Umbilical cord (tissue), 2 donors: ENCODE results near the gene DNASE2B. TPM values are rescaled to one million over a fixed set of nuclear protein-coding genes. Genes with fewer than 3 reads are reported as not detected.

Experiments
- DNase-seq: peaks from one replicate; pipeline ENCODE4 v3.0.0-alpha.2; 2015; ENCODE audit warnings: low spot score
- total RNA-seq: library from RNA; depleted of rRNA; stranded (reverse); fragments of >200 nt; gene quantifications from one replicate; pipeline ENCODE4 v1.2.3, GENCODE V29; 2014; ENCODE audit warnings: low replicate concordance; ENCODE audit not compliant: insufficient read depth

The DNASE2B gene
- total RNA-seq, 1 donor from 2014 or later: not detected

DNA sequence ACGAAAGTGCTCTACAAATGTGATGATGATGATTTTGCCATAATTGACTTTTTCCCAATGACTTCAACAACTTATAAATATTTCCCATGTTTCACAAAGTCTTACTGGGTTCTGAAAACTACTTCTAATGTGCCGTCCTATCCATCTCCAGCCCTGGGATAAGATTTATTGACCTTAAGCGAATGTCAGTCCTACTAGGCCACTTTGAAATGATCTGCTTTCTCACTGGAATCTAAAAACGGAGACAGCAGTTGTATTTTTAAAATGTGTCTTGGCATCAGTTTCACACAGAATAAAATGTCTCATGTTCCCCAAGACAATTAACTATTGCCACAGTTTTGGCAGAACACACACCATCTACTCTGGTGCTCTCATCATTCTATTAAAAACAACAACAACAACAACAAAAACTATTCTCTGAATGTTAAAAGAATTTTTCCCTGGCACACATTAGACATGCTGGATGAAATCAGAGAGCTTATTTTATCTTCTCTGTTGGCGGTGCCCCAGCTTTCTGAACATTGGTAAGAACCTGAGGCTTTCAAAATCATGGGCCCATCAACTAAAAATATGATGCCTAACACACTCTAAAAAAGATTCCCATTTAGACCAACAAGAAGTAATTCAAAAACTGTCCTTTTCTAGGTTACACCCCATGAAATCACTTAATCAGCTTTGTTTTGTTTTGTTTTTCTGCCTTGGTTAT lies 23.1 kb upstream of the DNASE2B start:
- DNase-seq: peak; percentile 78

DNA sequence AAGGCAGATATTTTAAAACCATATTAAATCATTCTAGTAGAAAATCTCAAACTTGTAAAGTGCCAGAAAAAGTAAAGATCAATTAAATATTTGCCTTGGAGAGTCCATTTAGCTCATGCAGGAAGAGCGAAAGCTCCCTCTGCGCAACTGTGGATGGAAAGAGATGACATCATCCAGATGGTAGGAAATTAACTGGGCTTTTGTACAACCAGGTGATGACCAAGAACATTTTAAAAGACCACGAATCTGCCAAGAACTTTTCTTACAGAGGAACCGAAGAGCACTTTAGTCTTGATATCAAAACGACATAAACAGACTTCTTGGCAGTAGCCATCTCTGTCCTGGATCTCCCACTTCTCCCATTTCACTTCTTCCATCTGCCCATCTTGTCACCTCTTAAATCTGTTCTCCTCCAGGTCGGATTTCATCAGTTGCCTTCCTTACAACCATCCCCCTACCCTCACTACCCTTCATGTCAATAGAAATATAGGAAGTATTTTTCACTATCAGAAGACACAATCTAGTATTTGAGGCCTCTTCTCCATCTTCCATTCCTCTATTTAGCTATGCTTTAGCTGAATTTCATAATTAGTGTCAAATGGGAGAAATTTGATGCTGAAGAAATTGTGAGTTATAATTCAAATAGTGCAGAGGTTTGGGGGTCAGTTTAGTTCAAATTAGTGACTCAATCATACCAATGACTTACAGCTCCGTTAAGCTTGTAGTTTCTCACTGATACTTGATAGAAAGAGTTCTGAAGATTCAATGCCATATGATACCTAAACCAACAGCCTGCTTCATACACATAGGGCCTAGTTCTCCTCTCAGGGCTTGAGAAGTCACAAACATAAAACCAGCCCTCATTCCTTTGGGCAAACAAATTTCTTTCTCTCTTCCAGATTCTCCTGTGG lies 22.0 kb upstream of the DNASE2B start:
- no peak for DNase-seq

DNA sequence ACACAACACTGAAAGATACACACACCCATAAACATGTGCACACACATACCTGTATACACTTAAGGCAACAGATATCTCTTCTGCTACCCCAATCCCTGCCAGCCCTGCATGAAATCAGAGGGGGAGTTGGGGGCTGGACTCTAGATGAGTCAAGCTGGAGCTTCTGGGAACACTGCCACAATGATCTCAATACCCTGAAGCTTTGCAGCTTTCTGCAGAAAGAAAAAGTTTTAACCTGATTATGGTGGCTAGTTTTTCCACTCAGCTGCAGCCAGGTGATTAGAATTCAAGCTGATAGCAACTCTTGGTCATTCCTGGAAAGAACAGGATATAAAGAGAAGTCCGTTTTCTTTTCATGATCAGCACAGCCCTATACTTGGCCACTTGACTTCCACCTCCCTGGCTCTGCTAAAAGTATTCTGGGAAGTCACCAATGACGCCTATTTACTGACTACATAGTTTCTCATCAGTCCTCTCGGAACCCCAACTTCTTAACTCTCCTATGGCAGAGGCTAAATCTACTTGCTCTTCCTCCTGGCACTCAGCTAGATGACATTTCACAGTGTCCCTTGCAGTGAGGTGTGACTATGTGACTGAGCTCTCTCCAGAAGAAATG lies 20.7 kb upstream of the DNASE2B start:
- peak; percentile 88 for DNase-seq

DNA sequence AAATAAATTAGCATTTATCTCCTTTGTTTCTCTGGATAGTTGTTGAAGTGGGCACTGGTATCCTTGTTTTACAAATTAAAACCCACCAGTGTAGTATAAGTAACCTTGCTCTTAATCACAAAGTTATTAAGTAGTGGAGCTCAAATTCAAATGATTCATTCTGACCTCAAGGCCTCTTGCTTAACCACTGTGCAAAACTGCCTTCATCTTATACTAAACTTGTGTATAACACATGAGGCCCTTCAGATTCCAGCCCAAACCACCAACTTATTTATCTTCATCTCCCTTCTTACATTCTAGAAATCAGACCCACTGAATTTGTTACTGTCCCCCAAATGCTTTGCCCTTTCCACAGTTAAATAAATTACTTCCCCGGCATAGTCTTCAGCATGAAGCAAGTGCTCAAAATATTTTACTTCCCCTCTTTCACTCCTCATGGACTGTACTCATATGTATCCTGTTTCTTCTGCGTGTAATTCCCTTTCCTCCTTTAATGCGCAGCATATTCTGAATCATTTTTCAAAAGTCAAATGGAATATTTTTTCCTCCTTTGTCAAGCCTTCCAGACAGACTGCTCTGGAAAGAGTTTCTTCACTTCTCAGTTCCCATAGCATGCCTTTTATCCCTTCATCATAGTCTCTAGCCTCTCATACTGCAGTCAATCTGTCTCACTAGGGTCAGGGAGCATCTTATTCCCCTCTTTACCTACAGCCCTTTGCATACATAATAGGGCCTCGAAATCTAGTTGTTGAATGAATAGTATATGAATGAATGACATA lies 19.0 kb upstream of the DNASE2B start:
- DNase-seq: peak; percentile 35

GRCh38 chr1:84379917-84380180 lies 18.4 kb upstream of the DNASE2B start:
- no peak for DNase-seq

DNA sequence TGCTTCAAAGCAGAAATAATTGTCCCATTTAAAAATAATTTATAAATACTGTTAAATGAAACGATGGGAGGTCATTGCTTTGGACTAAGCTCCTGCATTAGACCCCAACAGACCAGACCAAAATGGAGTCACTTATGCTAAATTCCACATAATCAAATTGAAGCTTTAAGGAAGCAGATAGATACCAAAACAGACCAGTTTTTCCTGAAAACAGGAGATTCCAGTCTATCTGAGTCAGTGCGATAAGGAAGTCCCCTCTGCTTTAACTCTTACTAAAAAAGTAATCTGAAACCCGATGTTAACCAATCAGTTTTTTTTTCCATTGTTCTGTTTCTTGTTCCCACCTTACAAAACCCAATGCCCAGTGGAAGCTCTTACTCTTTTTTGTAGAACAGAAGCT lies 16.2 kb upstream of the DNASE2B start:
- DNase-seq: no peak

DNA sequence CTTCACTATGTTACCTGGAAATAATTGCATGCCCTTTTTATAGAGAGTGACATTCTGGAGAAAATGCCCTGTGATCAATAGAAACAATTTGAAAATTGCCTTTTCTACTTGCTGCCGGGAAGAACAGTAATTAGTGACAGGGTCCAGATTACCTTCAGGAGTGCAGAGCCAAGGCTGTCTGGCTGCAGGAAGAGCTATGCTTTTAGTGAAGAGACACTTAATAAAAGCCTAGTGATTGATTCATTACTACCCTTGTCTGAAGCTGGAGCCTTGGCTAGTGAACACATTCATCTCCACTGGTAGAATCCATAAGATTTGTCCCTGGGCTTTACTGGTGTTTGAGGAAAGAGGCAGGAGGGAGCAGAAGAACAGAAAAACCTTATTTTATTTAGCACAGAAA lies 12.9 kb upstream of the DNASE2B start:
- DNase-seq: no peak

- DNase-seq: no peak
These were observed 11.4 kb upstream of the DNASE2B start for GRCh38 chr1:84386716-84387479.

GRCh38 chr1:84387480-84388163 lies 10.7 kb upstream of the DNASE2B start:
- no peak for DNase-seq

GRCh38 chr1:84390226-84390625 lies 8.1 kb upstream of the DNASE2B start:
- no peak for DNase-seq

DNA sequence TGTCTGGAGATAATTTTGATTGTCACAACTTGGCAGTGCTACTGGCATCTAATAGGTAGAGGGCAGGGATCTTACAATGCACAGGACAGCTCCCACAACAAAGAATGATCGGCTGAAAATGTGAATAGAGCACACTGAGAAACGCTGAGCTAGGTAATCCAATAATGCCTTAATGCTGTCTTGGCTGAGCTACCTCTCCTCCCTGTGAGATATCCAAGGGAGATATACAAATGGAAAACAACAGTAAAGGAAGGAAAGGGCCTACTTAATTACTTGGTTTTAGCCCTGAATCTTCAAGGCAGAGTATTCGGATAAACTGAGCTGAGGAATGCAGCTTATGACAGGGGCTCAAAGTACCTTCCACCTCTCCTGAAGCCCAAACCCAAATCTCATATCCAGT lies 2.9 kb downstream of the DNASE2B start:
- DNase-seq: no peak

DNA sequence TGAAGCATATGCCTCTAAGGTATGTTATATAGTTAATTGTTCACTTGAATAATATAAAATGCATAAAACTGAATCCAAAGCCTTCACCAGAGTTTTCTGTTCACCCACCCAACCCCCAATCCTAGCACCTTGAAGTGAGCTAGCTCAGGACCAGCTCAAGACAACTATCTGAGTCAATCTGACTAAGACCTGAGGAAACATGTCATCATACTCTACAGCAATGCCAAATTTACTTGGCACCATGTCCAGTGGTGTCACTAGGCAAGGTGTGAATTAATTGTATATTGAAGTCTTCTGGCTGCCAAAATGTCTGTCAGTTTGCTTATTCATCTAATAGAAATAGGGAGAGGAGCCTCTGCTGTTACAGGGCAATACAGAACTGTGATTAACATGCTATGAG lies 3.8 kb downstream of the DNASE2B start:
- DNase-seq: no peak

GRCh38 chr1:84402501-84402900 lies 4.2 kb downstream of the DNASE2B start:
- no peak for DNase-seq

GRCh38 chr1:84403347-84403746 lies 5.1 kb downstream of the DNASE2B start:
- DNase-seq: no peak

DNA sequence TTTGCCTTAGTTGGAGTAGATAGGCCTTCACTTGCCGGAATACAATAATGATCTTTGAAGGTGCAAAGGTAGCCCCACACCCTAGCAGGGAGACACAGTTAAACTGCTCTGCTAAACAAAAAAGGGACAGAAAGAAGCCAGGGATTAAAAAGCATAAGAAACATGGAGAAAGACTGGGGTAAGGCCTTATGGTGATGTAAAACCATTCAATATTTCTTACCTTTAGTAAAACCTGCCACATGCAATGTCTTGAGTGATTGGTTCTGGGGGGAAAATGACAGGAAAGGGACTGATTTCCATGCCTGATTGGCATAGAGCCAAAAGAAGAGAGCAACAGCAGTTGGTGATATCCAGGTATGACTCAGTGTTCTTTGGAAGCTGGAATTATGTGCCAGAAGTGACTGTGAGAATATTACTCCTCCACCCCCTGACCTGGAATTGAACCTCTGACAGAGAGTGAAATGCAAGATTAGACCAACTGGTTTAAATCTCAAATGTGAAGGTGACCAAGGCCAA lies 8.1 kb downstream of the DNASE2B start:
- no peak for DNase-seq

GRCh38 chr1:84407524-84407923 lies 9.2 kb downstream of the DNASE2B start:
- DNase-seq: no peak

- DNase-seq: no peak
These were observed 9.7 kb downstream of the DNASE2B start for GRCh38 chr1:84407958-84408422.

- DNase-seq: no peak
These were observed 11.6 kb downstream of the DNASE2B start for GRCh38 chr1:84409888-84410287.

DNA sequence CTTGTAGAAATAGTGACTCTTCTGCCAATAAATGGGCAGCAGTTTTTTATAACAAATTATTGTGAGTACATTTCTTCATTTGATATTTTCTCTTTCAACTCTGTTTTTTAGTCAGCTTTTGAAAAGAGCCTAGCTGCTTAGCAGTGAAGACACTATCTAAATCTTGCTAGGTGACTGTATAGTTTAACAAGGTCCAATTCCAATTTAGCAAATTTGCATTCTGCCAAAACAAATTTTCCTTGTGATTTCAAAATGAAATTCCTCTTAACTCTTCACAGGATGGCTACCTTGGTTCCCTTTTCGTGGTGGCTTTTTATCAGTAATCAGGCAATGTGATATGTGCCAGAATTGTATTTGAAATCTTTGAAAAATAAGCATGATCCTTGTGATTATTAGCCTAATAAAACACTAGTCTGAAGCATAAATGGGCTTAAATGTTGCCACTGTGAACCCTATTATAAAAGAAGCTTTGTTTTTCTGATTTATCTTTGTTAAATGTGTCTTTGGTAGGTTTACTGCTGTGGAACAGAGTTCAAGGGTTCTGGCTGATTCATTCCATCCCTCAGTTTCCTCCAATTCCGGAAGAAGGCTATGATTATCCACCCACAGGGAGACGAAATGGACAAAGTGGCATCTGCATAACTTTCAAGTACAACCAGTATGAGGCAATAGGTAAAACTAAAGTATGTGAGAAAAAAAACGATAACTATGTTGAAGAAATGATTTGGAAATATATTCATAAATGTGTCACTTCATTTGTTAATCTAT lies 12.2 kb downstream of the DNASE2B start:
- no peak for DNase-seq
